Stimulated activated CD8-positive, alpha-beta memory T cell treated with anti-CD3 and anti-CD28 coated beads, Interleukin-4, amount 100 ng/mL, for 4 hours (primary cell): ENCODE results near the gene BCAS2.

Experiments used
- DNase-seq, 2 donors: peaks; one replicate each; pipeline ENCODE4 v3.0.0-alpha.2; 2020; ENCODE audit warnings: low read depth in 2 of 2, low spot score in 1 of 2

BCAS2 gene

GRCh38 chr1:114559356-114559755 lies 22.1 kb downstream of the BCAS2 start:
- no peak for DNase-seq

GRCh38 chr1:114558544-114558943 lies 22.9 kb downstream of the BCAS2 start:
- DNase-seq, result no peak

DNA sequence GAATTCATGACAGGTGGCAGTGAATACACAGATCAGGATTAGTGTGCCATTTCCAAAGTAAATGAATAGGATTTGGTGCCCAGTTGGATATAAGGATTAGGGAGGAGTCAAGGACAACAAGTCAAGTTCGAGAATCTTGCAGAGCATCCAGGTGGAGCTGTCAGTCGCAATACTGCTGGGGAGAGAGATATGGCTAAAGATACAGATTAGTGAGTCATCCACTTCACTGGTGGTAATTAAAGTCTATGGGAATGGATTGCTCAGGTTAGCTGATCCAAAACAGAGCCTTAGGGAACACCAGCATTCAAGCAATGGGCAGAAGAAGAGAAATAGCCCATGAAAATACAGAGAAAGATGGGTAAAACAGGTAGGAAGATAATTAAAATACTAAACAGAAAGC lies 26.8 kb downstream of the BCAS2 start:
- no peak for DNase-seq

- no peak for DNase-seq
Measured at GRCh38 chr1:114552106-114552639, 29.2 kb downstream of the BCAS2 start.

GRCh38 chr1:114551400-114551799 lies 30.0 kb downstream of the BCAS2 start:
- no peak for DNase-seq

- DNase-seq, result no peak
Measured at GRCh38 chr1:114550336-114550735, 31.1 kb downstream of the BCAS2 start.

- no peak for DNase-seq
Measured at GRCh38 chr1:114549137-114549536, 32.3 kb downstream of the BCAS2 start.

DNA sequence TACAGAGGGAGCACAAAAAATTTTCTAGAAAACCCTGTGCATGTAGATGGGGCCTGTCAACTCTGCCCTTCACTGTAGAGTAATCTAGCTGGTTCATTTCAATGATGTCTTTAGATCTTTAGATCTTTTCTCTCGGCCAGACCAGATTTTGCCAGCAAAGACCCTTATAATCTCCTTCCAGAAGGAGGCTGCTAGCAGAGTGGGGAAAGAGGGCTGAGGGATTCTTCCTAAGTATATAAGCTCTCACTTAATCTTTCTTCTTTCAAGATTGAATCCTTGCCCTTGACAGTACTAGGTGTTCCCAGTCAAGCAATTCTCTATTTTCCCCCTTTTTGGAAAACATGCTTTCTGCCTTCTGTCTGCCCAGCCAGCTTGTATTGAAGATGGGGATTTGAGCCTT lies 34.3 kb downstream of the BCAS2 start:
- no peak for DNase-seq

- no peak for DNase-seq
Measured at GRCh38 chr1:114545796-114546195, 35.6 kb downstream of the BCAS2 start.

- no peak for DNase-seq
Measured at GRCh38 chr1:114545315-114545714, 36.1 kb downstream of the BCAS2 start.

- no peak for DNase-seq
Measured at GRCh38 chr1:114540821-114541220, 40.6 kb downstream of the BCAS2 start.

GRCh38 chr1:114540272-114540671 lies 41.1 kb downstream of the BCAS2 start:
- DNase-seq, result no peak

DNA sequence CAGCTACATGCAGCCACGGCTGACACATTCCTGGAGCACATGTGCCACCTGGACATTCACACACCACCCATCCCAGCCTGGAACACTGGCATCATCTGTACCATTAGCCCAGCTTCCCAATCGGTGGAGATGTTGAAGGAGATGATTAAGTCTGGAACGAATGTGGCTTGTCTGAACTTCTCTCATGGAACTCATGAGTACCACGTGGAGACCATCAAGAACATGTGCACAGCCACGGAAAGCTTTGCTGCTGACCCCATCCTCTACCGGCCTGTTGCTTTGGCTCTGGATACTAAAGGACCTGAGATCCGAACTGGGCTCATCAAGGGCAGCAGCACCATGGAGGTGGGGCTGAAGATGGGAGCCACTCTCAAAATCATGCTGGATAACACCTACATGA lies 45.4 kb downstream of the BCAS2 start:
- no peak for DNase-seq

- no peak for DNase-seq
Measured at GRCh38 chr1:114535401-114535800, 46.0 kb downstream of the BCAS2 start.

GRCh38 chr1:114531094-114531493 lies 50.3 kb downstream of the BCAS2 start:
- DNase-seq, result no peak

DNA sequence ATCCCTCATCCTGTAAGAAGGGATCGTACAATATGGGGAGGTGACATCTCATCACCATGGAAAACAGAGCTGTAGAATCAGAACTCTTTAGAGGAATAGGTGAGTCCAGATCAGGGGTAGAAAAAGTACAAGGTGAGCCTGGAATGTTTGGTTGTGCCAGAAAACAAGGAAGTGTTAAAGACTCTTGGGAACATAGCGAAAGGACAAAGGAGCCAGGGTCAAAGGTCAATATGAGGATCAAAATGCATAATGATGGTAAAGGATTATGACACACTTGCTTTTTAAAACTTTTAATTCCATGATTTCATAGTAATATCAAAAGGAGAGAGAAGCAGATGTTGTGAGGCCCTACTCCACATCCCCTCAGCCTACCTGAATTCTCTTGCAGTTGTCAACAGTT lies 51.2 kb downstream of the BCAS2 start:
- no peak for DNase-seq

- DNase-seq, result no peak
Measured at GRCh38 chr1:114524944-114525343, 56.5 kb downstream of the BCAS2 start.

DNA sequence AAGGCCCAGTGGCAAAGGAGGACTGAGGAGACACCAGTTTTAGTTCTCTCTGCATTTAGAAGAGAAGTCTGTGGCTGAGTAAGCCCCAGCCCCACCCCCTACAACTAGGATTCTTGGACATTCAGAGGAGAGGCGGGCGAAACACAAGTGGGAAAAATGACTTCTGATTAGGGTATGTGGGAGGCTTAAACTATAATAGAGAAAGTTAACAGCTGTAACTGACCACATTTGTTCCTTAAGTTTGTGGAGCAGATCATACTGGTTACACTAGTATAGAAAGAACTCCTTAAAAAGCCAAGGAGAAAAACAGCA lies 59.2 kb downstream of the BCAS2 start:
- DNase-seq, result no peak

DNA sequence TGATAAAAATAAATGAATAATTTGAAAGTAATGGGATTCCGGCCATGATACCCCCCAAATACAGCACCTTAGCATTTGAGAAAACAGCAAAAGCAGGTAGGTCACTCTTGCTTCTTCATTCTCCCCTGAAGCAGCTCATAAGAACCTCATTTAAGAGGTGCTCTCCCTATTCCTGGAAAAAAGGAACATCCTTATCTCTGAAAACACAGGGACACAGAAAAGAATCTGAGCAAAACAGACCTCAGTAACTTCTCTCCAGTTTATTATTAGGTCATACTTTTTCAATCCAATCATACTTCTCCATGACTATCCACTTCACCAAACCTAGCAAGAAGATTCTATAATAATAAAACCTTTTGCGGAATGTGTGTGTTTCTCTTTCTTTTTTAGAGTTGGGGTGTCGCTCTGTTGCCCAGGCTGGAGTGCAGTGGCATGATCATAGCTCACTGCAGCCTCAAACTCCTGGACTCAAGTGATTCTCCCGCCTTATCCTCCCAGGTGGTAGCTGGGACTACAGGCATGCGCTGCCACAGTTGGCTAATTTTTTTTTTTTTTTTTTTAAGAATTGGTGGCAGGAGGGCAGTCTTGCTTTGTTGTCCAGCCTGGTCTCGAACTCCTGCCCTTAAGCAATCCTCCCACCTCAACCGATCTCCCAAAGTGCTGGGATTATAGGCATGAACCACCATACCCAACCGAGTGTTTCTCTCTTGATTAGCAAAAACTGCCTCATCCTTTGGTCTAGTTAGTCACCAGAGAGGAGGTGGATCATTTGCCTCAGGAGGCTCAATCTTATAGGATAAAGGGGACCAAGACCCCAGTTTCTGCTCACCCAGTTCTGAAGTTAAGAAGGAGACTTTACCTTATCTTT lies 59.8 kb downstream of the BCAS2 start:
- DNase-seq, result no peak
